A673 (cell line): Measurements from ENCODE around the gene LTBP2.

Experiments used
- EZH2 ChIP-seq: fragments of 200-600 bp; sonication (generic); IDR thresholded peaks from 2 replicates; pipeline ENCODE4 v1.6.1; 2017; ENCODE audit warnings: borderline replicate concordance, low read depth, mild to moderate bottlenecking, mixed read lengths, antibody characterized with exemption, low read length; ENCODE audit not compliant: poor library complexity, severe bottlenecking
- TF ChIP-seq, protein P1 (sequence below): fragments of 300-800, 200-600 bp; sonication (generic); conservative IDR thresholded peaks from 2 replicates; pipeline ENCODE4 v1.5.1; 2017; ENCODE audit warnings: low read depth, mild to moderate bottlenecking, antibody characterized with exemption, low read length, moderate library complexity, mixed read lengths

DNA sequence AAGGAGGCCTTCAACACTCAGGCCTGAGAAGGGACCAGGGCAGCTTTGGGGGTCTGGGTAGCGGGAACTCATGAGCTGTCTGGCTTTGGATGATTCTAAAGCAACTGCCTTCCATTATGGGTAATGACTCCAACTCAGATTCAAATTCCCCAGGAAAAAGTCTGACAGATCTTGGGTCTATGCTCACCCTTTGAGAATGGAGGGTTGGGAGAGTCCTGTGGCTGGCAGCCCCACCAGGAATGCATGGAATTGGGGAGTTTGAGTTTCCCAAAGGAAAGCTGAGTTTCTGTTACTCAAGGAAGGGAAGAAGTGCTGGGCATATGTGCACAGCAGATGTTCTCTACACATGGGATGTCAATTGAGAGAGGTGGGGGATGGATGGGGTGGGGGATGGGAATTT, 22.4 kb upstream of the LTBP2 start:
- TF ChIP-seq, protein P1, sequence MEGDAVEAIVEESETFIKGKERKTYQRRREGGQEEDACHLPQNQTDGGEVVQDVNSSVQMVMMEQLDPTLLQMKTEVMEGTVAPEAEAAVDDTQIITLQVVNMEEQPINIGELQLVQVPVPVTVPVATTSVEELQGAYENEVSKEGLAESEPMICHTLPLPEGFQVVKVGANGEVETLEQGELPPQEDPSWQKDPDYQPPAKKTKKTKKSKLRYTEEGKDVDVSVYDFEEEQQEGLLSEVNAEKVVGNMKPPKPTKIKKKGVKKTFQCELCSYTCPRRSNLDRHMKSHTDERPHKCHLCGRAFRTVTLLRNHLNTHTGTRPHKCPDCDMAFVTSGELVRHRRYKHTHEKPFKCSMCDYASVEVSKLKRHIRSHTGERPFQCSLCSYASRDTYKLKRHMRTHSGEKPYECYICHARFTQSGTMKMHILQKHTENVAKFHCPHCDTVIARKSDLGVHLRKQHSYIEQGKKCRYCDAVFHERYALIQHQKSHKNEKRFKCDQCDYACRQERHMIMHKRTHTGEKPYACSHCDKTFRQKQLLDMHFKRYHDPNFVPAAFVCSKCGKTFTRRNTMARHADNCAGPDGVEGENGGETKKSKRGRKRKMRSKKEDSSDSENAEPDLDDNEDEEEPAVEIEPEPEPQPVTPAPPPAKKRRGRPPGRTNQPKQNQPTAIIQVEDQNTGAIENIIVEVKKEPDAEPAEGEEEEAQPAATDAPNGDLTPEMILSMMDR = no peak
- TF ChIP-seq EZH2 = no peak
